ENCODE data around the gene TRIML1.
"Not testable (repeated sequence)": the region's sequence is repeated elsewhere in the genome, so short reads cannot be mapped to it uniquely, and the experiment has no call there.

The TRIML1 gene

GRCh38 chr4:188147776-188148175, 8.5 kb downstream of the TRIML1 start:
- DNase-seq (ENCODE audit: low read depth in 2 of 2), result no peak

DNA sequence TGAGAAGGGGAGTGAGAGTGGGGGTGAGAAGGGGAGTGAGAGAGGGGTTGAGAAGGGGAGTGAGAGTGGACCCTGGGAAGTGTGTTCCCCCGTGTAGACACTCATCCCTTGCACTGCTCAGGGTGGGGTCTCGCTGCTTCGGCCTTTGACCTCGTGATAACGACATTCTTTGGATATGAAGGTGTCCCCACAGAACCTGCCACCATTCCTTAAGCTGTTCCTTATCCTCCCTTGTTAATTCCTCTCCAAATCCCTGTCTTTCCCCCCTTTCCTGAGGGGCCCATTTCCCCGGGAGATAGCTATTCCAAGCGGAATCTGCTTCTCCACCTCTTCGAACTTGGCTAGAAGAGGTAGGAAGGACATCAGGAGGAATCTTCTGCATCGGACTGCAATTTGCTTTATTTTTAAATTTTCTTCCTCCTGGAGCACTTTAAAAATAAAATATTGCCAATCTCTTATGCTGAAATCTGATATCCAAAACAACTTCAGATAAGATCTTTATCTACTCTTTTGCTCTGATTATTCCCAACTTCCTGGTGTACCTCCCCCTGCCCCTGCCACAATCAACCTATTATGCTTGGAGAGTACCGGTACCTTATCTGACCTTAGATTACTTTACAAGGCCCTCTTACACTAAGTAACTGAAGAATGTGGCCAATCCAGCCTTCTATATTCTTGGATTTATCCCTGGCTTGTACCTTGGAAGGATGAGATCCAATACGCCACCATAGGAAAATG, 15.6 kb downstream of the TRIML1 start:
- no peak for DNase-seq (ENCODE audit: low read depth in 2 of 2)

DNA sequence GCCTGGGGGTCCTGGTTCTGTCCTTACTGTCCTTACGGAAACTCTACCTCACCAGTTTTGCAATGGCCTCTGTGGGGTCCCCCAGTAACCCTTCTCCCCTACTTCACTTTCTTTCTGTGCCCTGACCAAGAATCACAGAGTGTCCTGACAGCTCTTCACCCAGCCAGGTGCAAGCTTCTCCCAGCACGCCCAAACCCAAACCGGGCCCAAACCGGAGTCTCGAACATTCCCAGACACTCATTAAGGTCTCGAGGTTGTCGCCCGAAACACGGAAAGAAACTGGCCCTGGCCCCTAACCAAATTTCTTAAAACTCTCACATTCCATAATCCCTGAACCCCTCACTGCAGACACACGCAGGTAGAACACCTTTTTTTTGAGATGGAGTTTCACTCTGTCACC, 19.1 kb downstream of the TRIML1 start:
- no peak for DNase-seq (ENCODE audit: low read depth in 2 of 2)

DNA sequence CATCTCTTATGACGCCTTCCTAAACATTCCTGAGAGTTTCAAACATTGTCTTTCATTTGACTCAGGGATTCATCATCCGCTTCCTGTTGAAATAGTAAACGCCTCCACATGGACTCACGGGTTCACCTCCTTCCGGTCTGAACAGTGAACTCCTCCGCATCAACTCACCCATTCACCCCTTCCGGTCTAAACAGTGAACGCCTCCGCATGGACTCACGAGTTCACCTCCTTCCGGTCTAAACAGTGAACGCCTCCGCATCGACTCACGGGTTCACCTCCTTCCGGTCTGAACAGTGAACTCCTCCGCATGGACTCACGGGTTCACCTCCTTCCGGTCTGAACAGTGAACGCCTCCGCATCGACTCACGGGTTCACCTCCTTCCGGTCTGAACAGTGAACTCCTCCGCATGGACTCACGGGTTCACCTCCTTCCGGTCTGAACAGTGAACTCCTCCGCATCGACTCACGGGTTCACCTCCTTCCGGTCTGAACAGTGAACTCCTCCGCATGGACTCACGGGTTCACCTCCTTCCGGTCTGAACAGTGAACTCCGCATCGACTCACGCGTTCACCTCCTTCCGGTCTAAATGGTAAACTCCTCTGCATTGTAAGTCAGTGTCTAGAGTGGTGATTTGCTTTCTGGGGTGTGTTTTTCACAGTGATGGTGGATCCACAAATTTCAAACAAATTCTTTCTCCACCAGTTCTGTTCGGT, 20.4 kb downstream of the TRIML1 start:
- DNase-seq (ENCODE audit: low read depth in 2 of 2), result not testable (repeated sequence)

DNA sequence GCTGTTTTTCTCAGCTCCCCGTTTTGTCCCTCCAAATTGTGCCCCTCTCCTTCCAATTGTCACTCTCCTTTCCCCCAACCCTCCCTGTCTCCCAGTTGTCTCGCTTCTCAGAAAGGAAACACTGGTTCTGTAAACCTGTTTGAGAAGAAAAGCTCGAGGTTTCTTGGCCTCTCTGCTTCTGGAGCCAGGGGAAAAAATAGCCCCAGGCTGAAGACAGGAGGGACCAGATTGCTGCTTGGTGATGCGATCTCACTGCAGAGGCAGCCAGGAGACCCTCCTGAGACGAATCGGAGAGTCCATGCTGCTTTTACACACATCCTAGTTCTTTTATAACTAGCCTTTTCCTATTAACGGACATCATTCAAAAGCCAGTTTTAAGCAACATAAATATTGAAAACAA, 21.2 kb downstream of the TRIML1 start:
- no peak for DNase-seq (ENCODE audit: low read depth in 2 of 2)

DNA sequence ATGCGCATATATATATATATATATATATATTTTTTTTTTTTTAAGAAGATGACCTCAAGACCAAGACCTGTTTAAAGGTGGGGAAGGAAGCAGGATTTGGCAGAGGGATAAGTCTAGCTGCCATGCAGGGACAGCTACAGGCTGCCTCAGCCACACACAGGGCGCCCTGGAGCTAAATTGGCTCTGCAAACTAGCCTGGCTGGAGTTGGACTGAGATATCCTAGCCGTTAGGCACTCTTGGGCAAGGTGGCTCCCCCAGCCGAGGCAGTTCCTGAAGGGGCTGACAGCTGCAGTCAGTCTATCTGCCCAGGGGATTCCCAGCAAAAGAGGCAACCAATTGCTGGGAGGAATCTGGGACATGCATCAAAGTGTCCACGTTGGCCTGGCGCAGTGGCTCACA, 21.9 kb downstream of the TRIML1 start:
- DNase-seq (ENCODE audit: low read depth in 2 of 2), result no peak

GRCh38 chr4:188162698-188163097, 23.5 kb downstream of the TRIML1 start:
- DNase-seq (ENCODE audit: low read depth in 2 of 2), result no peak

DNA sequence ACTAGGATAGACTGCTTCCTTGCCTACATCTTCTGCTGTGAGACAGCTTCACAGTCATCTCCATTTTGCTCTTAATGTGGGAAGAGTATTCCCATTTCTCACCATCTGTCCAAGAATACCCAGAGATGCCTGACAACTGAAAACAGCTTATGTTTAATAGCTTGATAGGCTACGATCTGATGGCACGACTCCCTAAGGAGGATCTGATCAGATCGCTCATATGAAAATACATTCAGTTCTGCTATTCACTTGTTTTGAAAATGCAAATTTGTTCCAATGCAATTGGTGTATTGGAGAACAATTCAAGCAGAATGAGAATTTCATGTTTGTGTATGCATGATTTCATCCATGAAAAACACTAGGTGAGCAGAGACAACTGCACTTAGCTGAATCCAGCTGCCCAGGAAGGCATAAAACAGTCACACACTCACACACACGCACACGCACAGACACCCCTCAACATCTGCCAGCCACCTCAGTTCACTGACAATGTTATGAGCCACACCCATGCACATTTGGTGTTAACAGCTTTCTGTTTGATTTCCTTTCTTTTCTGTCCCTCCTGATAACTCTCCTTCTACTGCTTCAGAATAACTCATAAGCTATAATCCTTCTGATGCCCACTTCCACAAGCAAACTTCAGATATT, 29.6 kb downstream of the TRIML1 start:
- DNase-seq (ENCODE audit: low read depth in 2 of 2), result no peak

GRCh38 chr4:188171551-188171950, 32.3 kb downstream of the TRIML1 start:
- DNase-seq (ENCODE audit: low read depth in 2 of 2), result no peak

DNA sequence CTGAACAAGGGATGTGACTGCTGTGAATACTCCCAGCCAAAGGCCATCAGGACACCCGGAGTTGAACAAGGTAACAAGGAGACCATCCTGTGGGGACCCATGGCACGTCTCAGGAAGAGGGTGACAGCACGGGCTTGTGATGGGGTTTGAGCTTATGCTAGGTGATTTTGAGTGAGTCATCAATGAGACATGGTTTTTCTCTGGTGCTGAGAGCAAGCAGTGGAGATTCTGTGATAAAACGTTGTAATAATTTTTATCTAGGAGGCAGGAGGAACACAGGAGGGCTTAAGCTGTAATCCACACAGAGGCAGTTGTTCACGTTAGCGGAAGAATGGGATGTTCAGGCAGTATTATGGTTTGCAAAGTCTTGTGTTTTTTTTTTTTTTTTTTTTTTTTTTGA, 36.0 kb downstream of the TRIML1 start:
- DNase-seq (ENCODE audit: low read depth in 2 of 2), result no peak

DNA sequence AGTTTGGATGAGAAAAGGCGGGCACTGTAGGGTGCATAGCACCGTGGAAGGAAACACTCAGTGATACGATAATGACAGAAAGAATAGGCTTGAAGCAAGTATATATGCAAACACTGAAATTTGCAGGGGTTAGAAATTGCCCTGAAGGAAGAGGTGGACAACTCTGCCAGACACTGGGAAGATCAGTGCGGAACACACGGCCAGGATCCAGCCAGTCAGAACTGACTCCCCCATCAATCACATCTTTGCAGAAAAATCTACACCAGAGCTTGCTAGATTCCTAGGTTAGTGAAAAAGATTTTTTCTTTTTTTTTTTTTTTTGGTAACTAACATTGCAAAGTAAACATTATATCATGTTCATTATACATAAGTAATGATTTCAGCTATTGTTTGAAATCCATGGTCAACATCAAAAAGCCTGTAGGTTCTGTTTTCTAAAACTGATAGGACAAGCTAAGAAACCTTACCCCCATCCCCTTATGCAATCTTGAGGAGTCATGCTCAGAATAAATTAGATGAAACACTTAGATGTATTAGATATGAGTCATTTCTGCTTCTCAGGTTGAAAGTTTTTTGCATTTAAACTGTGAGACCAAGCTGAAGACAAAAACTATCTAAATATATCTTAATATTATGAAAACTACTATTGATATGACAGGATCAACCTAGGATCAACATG, 38.9 kb downstream of the TRIML1 start:
- DNase-seq (ENCODE audit: low read depth in 2 of 2), result no peak

DNA sequence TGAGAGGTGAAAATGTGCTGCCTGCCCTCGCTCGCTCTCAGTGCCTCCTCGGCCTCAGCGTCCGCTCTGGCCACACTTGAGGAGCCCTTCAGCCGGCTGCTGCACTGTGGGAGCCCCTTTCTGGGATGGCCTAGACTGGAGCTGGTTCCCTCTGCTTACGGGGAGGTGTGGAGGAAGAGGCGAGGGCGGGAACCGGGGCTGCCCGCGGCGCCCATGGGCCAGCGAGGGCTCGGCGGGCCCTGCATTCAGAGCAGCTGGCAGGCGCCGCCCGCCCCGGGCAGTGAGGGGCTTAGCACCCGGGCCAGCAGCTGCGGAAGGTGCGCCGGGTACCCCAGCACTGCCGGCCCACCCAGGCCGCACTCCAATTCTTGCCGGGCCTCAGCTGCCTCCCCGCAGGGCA, 39.6 kb downstream of the TRIML1 start:
- no peak for DNase-seq (ENCODE audit: low read depth in 2 of 2)

DNA sequence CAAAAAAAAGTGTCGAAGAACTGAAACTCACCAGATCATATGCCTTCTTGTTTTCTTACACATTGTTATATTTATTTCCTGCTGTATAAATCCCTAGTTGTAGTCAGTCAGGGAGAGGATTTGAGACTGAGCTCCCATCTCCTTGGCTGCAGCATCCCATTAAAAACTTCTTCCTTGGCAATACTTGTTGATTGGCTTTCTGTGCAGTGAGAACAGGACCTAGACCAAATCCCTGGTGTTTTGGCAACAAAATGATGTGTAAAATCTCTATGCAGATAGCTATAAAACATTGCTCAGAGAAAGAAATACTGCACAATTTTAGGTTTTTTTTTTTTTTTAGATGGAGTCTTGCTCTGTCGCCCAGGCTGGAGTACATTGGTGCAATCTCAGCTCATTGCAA, 47.9 kb downstream of the TRIML1 start:
- no peak for DNase-seq (ENCODE audit: low read depth in 2 of 2)

GRCh38 chr4:188190461-188190860, 51.2 kb downstream of the TRIML1 start:
- no peak for DNase-seq (ENCODE audit: low read depth in 2 of 2)

- DNase-seq (ENCODE audit: low read depth in 2 of 2), result no peak
Measured at GRCh38 chr4:188194421-188194820, 55.2 kb downstream of the TRIML1 start.

DNA sequence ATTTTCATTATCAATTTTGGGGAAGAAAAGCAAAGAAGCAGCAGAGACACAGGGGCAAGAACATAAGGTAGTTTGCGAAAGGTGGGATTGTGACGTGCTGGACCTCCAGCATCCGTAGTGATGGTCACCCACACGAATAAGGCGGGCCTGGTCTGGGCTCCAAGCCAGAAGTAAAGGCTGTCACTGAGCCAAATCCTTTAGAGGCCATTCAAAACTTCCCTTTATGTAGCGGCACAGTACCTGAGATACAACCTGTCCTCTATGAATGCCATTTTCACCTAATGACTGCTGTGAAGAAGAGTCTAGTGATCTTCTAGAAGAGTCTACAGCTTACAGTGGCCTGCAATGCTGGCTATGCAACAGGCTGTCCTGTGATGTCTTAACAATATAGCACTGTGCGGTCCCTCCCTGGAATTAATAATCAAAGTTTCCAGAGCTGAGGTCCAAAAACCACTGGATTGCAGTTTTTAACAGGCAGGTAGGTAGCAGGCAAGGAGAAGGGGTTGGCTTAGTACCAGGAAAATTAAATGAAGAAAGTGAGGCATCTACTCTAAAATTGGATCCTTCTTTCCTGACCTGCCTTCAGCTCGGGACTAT, 56.2 kb downstream of the TRIML1 start:
- no peak for DNase-seq (ENCODE audit: low read depth in 2 of 2)

GRCh38 chr4:188196134-188196735, 57.0 kb downstream of the TRIML1 start:
- no peak for DNase-seq (ENCODE audit: low read depth in 2 of 2)

Data from stimulated activated CD8-positive, alpha-beta memory T cell treated with anti-CD3 and anti-CD28 coated beads, Interleukin-15, amount 100 ng/mL, for 48 hours (primary cell).